Body of pancreas (tissue), 4 donors: Measurements from ENCODE around the gene PLA2G2E.

Source experiments
- CTCF ChIP-seq, 7 experiments: fragments of 450-650 bp in 4 of 7; fragments of 200-600 bp in 3 of 7; sonication (generic) in 3 of 7; IDR thresholded peaks; one replicate each; pipeline ENCODE4 v1.5.1; 2016 to 2019; ENCODE audit warnings: antibody characterized with exemption in 7 of 7
- POLR2A ChIP-seq, 3 donors: fragments of 450-650 bp; IDR thresholded peaks; one replicate each; pipeline ENCODE4 v1.6.1; 2016; ENCODE audit warnings: antibody characterized with exemption in 3 of 3, mild to moderate bottlenecking in 2 of 3

GRCh38 chr1:19889656-19890055, 33.8 kb downstream of the PLA2G2E start:
- TF ChIP-seq CTCF (IDR thresholded peaks at IDR 0.05) = no peak
- no peak for TF ChIP-seq POLR2A (IDR thresholded peaks at IDR 0.05)
